HepG2 (cell line): ENCODE measurements around the gene PKNOX2. TPM values are rescaled to one million over a fixed set of nuclear protein-coding genes. Genes with fewer than 3 reads are reported as not detected.

Experiments used
- ATAC-seq: fragments of 200-7000 bp; cut with Tn5 transposase; 3 replicates; pipeline ENCODE4 v1.9.1; 2020; ENCODE audit warnings: mild to moderate bottlenecking, moderate library complexity
- BruUV-seq: library from RNA; stranded (reverse); fragments of 400-500 nt; replicated peaks from 2 replicates; lab custom pipeline; 2021; lab: Mats Ljungman, UMichigan
- CTCF ChIA-PET: fragments of 300-600 bp; formaldehyde crosslinking; extraction: SDS; loops from one replicate; lab custom pipeline; 2021; ENCODE audit warnings: low total read pairs, inconsistent platforms, low intra/inter-chr PET ratio; lab: Yijun Ruan, JAX
- POLR2A ChIA-PET: fragments of 350-600 bp; sonication (Branson Sonifier 250); formaldehyde crosslinking; loops from one replicate; lab custom pipeline; 2020; ENCODE audit warnings: antibody characterized with exemption, inconsistent platforms; lab: Yijun Ruan, JAX
- DNase-seq: peaks from one replicate; pipeline ENCODE4 v3.0.0-alpha.2; 2015; ENCODE audit warnings: low spot score
- FAIRE-seq: peaks from 3 replicates; lab custom pipeline; 2011; peaks lifted over from hg19 to GRCh38; lab: Jason Lieb, UNC
- H2AFZ ChIP-seq: one replicate; pipeline ENCODE4 v1.6.1; 2011; ENCODE audit warnings: low read length, inconsistent platforms
- H3K27ac ChIP-seq: fragments of 300-600 bp; 3 replicates; pipeline ENCODE4 v1.8.0; 2011; ENCODE audit warnings: mixed run types, mild to moderate bottlenecking, mixed read lengths, low read length, inconsistent platforms; ENCODE audit not compliant: insufficient read depth; ENCODE audit errors: extremely low read length
- H3K27me3 ChIP-seq, 2 experiments: fragments of 200-600 bp in 1 of 2; 2 replicates in 1 of 2; 3 replicates in 1 of 2; pipeline versions ENCODE4 v1.6.0 to v1.8.0; 2011; ENCODE audit warnings: low read length in 2 of 2, mild to moderate bottlenecking in 2 of 2, moderate library complexity in 2 of 2, inconsistent platforms in 1 of 2; ENCODE audit not compliant: insufficient read depth in 2 of 2, control insufficient read depth in 1 of 2
- H3K36me3 ChIP-seq, 2 experiments: fragments of 200-600 bp in 1 of 2; replicated peaks in 1 of 2; 2 replicates in 1 of 2; 3 replicates in 1 of 2; pipeline versions ENCODE4 v1.5.1 to v1.8.0; 2011; ENCODE audit warnings: low read length in 2 of 2, inconsistent platforms in 1 of 2; ENCODE audit not compliant: insufficient read depth in 2 of 2, control insufficient read depth in 1 of 2
- H3K4me1 ChIP-seq: 2 replicates; pipeline ENCODE4 v1.5.1; 2012; ENCODE audit warnings: low read length, inconsistent platforms; ENCODE audit not compliant: insufficient read depth
- H3K4me2 ChIP-seq: 2 replicates; pipeline ENCODE4 v1.6.0; 2011; ENCODE audit warnings: low read depth, low read length, inconsistent platforms
- H3K4me3 ChIP-seq, 3 experiments: fragments of 200-600 bp in 1 of 3; sonication (generic), shearing (Covaris generic) in 1 of 3; replicated peaks in 1 of 3; 2 replicates each; pipeline ENCODE4 v1.5.1; 2011 to 2016; ENCODE audit warnings: low read length in 3 of 3, inconsistent platforms in 2 of 3, low read depth in 2 of 3, mild to moderate bottlenecking in 2 of 3, control low read depth in 1 of 3, mixed read lengths in 1 of 3; ENCODE audit not compliant: insufficient read depth in 1 of 3
- H3K79me2 ChIP-seq: one replicate; pipeline ENCODE4 v1.6.1; 2011; ENCODE audit warnings: low read length, inconsistent platforms; ENCODE audit not compliant: insufficient read depth
- H3K9ac ChIP-seq: 2 replicates; pipeline ENCODE4 v1.6.0; 2011; ENCODE audit warnings: mild to moderate bottlenecking, low read depth, low read length, inconsistent platforms; ENCODE audit not compliant: insufficient read depth
- H3K9me3 ChIP-seq: 2 replicates; pipeline ENCODE4 v1.5.1; 2012; ENCODE audit warnings: mild to moderate bottlenecking, low read length
- H4K20me1 ChIP-seq: 2 replicates; pipeline ENCODE4 v1.6.0; 2011; ENCODE audit warnings: inconsistent platforms, mild to moderate bottlenecking, low read length, moderate library complexity; ENCODE audit not compliant: insufficient read depth
- BHLHE40 ChIP-seq: IDR thresholded peaks from 2 replicates; pipeline ENCODE4 v1.6.1; 2011; ENCODE audit warnings: low read length, improper control_type of control experiment
- CEBPB ChIP-seq: IDR thresholded peaks from 2 replicates; pipeline ENCODE4 v1.6.1; 2011; ENCODE audit warnings: low read depth, low read length, improper control_type of control experiment, borderline replicate concordance
- EP300 ChIP-seq, 3 experiments: sonication (generic) in 1 of 3; formaldehyde crosslinking in 1 of 3; IDR thresholded peaks; 2 replicates each; pipeline versions ENCODE4 v1.5.1 to v1.6.1; 2011 to 2020; ENCODE audit warnings: low read depth in 2 of 3, low read length in 2 of 3, borderline replicate concordance in 1 of 3, improper control_type of control experiment in 1 of 3, mild to moderate bottlenecking in 1 of 3, missing genetic modification reagents in 1 of 3, moderate library complexity in 1 of 3
- FOXK1 ChIP-seq: sonication (generic); formaldehyde crosslinking; IDR thresholded peaks from 2 replicates; pipeline ENCODE4 v1.4.0; 2020; ENCODE audit warnings: low read depth, missing genetic modification reagents, borderline replicate concordance
- HDAC2 ChIP-seq: sonication (generic); formaldehyde crosslinking; IDR thresholded peaks from 2 replicates; pipeline ENCODE4 v1.4.0; 2020; ENCODE audit warnings: missing genetic modification reagents
- JARID2 ChIP-seq: sonication (generic); formaldehyde crosslinking; IDR thresholded peaks from 2 replicates; pipeline ENCODE4 v1.8.1; 2023; ENCODE audit warnings: missing genetic modification reagents, inconsistent platforms; ENCODE audit not compliant: insufficient replicate concordance
- MEIS2 ChIP-seq: sonication (generic); formaldehyde crosslinking; IDR thresholded peaks from 2 replicates; pipeline ENCODE4 v1.9.0; 2021; ENCODE audit warnings: mild to moderate bottlenecking, missing genetic modification reagents
- MIER3 ChIP-seq: IDR thresholded peaks from 2 replicates; pipeline ENCODE4 v1.6.1; 2016; ENCODE audit warnings: missing compliant biosample characterization, borderline replicate concordance
- REPIN1 ChIP-seq: sonication (generic); formaldehyde crosslinking; IDR thresholded peaks from 2 replicates; pipeline ENCODE4 v1.8.0; 2022; ENCODE audit warnings: missing genetic modification reagents, low read depth, mild to moderate bottlenecking, borderline replicate concordance
- REXO4 ChIP-seq: sonication (generic); formaldehyde crosslinking; IDR thresholded peaks from 2 replicates; pipeline ENCODE4 v1.8.0; 2022; ENCODE audit warnings: missing genetic modification reagents, mild to moderate bottlenecking, borderline replicate concordance
- ZFP82 ChIP-seq: sonication (generic); formaldehyde crosslinking; IDR thresholded peaks from 2 replicates; pipeline ENCODE4 v1.5.1; 2020; ENCODE audit warnings: mild to moderate bottlenecking, missing genetic modification reagents, borderline replicate concordance
- ZNF17 ChIP-seq: sonication (generic); formaldehyde crosslinking; IDR thresholded peaks from 2 replicates; pipeline ENCODE4 v1.5.0; 2020; ENCODE audit warnings: mild to moderate bottlenecking, missing genetic modification reagents
- ZNF598 ChIP-seq: sonication (generic); formaldehyde crosslinking; IDR thresholded peaks from 2 replicates; pipeline ENCODE4 v1.5.1; 2020; ENCODE audit warnings: mild to moderate bottlenecking, missing genetic modification reagents, borderline replicate concordance
- ZNF790 ChIP-seq: sonication (generic); formaldehyde crosslinking; IDR thresholded peaks from 2 replicates; pipeline ENCODE4 v1.8.0; 2022; ENCODE audit warnings: missing genetic modification reagents, mild to moderate bottlenecking, borderline replicate concordance
- WGBS: methylation state at CpG from one replicate; pipeline ENCODE4 v1.1.6; 2017; ENCODE audit warnings: low lambda C conversion rate; 5-methylcytosine and 5-hydroxymethylcytosine counted together
- in situ Hi-C: cut with HindIII; loops from 2 replicates; pipeline ENCODE4 v1.10.0; 2017; ENCODE audit warnings: low pct_unique_long_range_greater_than_20kb; ENCODE audit not compliant: extremely low pct_ligation_motif_present
- intact Hi-C: fragments of 100-400 bp; cut with micrococcal nuclease; formaldehyde crosslinking; loops from one replicate; pipeline ENCODE4 v1.10.0; 2022; ENCODE audit not compliant: unreplicated experiment
- polyA plus RNA-seq, 8 experiments: library from polyadenylated mRNA; depleted of rRNA in 3 of 8; stranded (reverse) in 7 of 8; unstranded in 1 of 8; fragments of >200 nt; fragmentation: Illumina TruSeq in 4 of 8; extraction: Trizol in 4 of 8; gene quantifications; 2 replicates each; pipeline versions ENCODE4 v1.2.1 to v1.2.3, GENCODE V29; 2011 to 2016; ENCODE audit warnings: low read depth in 4 of 8, missing spikeins in 1 of 8, mixed read lengths in 1 of 8; ENCODE audit not compliant: insufficient read depth in 1 of 8
- total RNA-seq, 5 experiments: library from RNA; depleted of rRNA; stranded (reverse); fragments of >200 nt; fragmentation: Illumina TruSeq; extraction: Trizol; gene quantifications; 2 replicates each; pipeline ENCODE4 v1.2.3, GENCODE V29; 2016; ENCODE audit warnings: low read depth in 1 of 5
- TF ChIP-seq, protein P1 (sequence below): sonication (generic); formaldehyde crosslinking; IDR thresholded peaks from 2 replicates; pipeline ENCODE4 v1.5.1; 2020; ENCODE audit warnings: missing genetic modification reagents, mild to moderate bottlenecking, borderline replicate concordance
- TF ChIP-seq, protein P2 (sequence below): sonication (generic); formaldehyde crosslinking; IDR thresholded peaks from 2 replicates; pipeline ENCODE4 v1.4.0; 2020; ENCODE audit warnings: mild to moderate bottlenecking, missing genetic modification reagents
- TF ChIP-seq, protein P3 (sequence below): sonication (generic); formaldehyde crosslinking; IDR thresholded peaks from 2 replicates; pipeline ENCODE4 v1.4.0; 2020; ENCODE audit warnings: mild to moderate bottlenecking, missing genetic modification reagents, borderline replicate concordance

PKNOX2 gene
- total and polyA plus RNA-seq, 2 of the 13 experiments (the other 11 are each of a cell fraction or from before 2014, with no cell fraction given): not detected

DNA sequence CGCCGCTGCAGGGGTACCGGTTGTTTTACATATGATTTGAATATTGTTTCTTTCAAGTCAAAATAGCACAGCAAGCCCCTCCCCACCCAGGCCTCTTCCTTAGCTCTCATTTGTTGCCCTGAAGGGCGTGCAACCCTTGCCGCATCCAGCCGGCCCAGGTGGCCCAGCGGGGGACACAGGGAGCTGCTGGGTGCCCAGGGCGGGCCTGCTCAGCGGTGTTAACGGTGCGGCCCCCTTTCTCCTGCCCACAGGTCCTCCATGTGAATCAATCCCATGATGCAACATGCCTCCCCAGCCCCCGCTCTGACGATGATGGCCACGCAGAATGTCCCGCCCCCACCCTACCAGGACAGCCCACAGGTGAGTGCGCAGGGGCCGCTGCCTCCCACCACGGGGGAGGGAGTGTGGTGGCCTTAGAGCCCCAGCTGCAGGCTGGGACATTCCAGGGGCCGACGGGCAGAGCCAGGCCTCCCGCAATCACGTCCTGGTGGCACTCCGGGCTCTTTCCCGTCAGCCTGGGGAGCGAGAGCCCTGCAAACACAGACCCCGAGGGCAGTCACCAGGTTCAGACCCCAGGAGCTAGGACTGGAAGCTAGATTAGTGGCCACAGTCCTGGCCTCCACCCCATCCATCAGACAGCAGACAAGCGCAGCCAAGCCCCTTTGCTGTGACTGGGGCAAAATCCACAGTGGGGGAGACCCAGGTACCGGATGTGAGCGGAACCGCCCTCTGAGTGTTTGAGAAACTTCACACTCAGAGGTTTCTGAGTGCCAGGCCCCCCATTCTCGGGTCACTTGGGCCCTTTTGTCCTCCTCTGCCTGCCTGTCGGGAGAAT is 186.7 kb downstream of the PKNOX2 start:
- POLR2A ChIA-PET: no interaction called here
- Histone ChIP-seq H3K27ac (no peak overlapping the region), H3K4me2 (no peak overlapping the region), H3K36me3 (no peaks in the 10 kb centered on the region), H3K4me1 (no peaks in the 10 kb centered on the region), H3K4me3 (no peak overlapping the region; a peak in 1 of 6 replicates), H3K9ac (no peak overlapping the region), H3K27me3 (peaks cover 5 to 54% of the 10 kb centered on the region in 2 experiments; a peak in 3 of 5 replicates), H4K20me1 (no peaks in the 10 kb centered on the region), H3K9me3 (no peaks in the 10 kb centered on the region), H2AFZ (no peak overlapping the region)
- in situ Hi-C loops (no loop called here), intact Hi-C loops (no loop called here)
- DNase-seq (no peak), FAIRE-seq (no peak)
- 33% methylated on average over 9 of the region's 32 CpGs for WGBS
- TF ChIP-seq ZNF598: no peak
- TF ChIP-seq EP300 (IDR thresholded peaks at IDR 0.05; ENCODE audit: low read depth in 2 of 2, low read length in 2 of 2): no peak
- no peak for TF ChIP-seq EP300 (CRISPR knock-in tag; IDR thresholded peaks at IDR 0.05; ENCODE audit: borderline replicate concordance)
- no peak for TF ChIP-seq ZFP82 (CRISPR knock-in tag)
- TF ChIP-seq MEIS2 (CRISPR knock-in tag): no peak
- TF ChIP-seq, protein P1, sequence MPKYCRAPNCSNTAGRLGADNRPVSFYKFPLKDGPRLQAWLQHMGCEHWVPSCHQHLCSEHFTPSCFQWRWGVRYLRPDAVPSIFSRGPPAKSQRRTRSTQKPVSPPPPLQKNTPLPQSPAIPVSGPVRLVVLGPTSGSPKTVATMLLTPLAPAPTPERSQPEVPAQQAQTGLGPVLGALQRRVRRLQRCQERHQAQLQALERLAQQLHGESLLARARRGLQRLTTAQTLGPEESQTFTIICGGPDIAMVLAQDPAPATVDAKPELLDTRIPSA (CRISPR knock-in tag): no peak
- TF ChIP-seq, protein P2, sequence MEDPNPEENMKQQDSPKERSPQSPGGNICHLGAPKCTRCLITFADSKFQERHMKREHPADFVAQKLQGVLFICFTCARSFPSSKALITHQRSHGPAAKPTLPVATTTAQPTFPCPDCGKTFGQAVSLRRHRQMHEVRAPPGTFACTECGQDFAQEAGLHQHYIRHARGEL (CRISPR knock-in tag): no peak
- TF ChIP-seq REXO4: no peak
- TF ChIP-seq, protein P3, sequence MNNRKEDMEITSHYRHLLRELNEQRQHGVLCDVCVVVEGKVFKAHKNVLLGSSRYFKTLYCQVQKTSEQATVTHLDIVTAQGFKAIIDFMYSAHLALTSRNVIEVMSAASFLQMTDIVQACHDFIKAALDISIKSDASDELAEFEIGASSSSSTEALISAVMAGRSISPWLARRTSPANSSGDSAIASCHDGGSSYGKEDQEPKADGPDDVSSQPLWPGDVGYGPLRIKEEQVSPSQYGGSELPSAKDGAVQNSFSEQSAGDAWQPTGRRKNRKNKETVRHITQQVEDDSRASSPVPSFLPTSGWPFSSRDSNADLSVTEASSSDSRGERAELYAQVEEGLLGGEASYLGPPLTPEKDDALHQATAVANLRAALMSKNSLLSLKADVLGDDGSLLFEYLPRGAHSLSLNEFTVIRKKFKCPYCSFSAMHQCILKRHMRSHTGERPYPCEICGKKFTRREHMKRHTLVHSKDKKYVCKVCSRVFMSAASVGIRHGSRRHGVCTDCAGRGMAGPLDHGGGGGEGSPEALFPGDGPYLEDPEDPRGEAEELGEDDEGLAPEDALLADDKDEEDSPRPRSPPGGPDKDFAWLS: no peak
- no peak for TF ChIP-seq CEBPB
- no peak for TF ChIP-seq JARID2 (CRISPR knock-in tag)
- TF ChIP-seq REPIN1 (CRISPR knock-in tag): no peak
- TF ChIP-seq HDAC2 (CRISPR knock-in tag): no peak
- TF ChIP-seq ZNF17 (CRISPR knock-in tag): no peak
- no peak for TF ChIP-seq BHLHE40
- TF ChIP-seq FOXK1: no peak
- no peak for TF ChIP-seq MIER3 (CRISPR knock-in tag)
- no peak for TF ChIP-seq ZNF790 (CRISPR knock-in tag)
- TF ChIP-seq, all 625 proteins: peak for 0
- CTCF ChIA-PET: no interaction called here
- BruUV-seq: no TSS peak
- no peaks in the 10 kb centered on the region for H3K79me2 ChIP-seq
- ATAC-seq: no peak
